Karpas-422 (cell line): ENCODE data around the gene RPS19BP1. TPM values are rescaled to one million over a fixed set of nuclear protein-coding genes. Genes with fewer than 3 reads are reported as not detected.

Experiments used
- DNase-seq: peaks from one replicate; pipeline ENCODE4 v3.0.0-alpha.2; 2015
- H2AFZ ChIP-seq: fragments of 200-600 bp; sonication (generic); 2 replicates; pipeline ENCODE4 v1.6.1; 2014; ENCODE audit warnings: antibody characterized with exemption, low read length, mixed read lengths
- H3K27ac ChIP-seq: fragments of 200-600 bp; sonication (generic); 2 replicates; pipeline ENCODE4 v1.5.1; 2014; ENCODE audit warnings: mild to moderate bottlenecking, low read length, moderate library complexity
- H3K27me3 ChIP-seq: fragments of 200-600 bp; sonication (generic); 2 replicates; pipeline ENCODE4 v1.6.1; 2014; ENCODE audit warnings: low read length, mixed read lengths
- H3K36me3 ChIP-seq: fragments of 200-600 bp; sonication (generic); 2 replicates; pipeline ENCODE4 v1.6.1; 2014; ENCODE audit warnings: low read length, mixed read lengths; ENCODE audit not compliant: insufficient read depth
- H3K4me1 ChIP-seq: fragments of 200-600 bp; sonication (generic); 2 replicates; pipeline ENCODE4 v1.6.1; 2014; ENCODE audit warnings: mild to moderate bottlenecking, low read length, mixed read lengths
- H3K4me2 ChIP-seq: fragments of 200-600 bp; sonication (generic); 2 replicates; pipeline ENCODE4 v1.6.1; 2014; ENCODE audit warnings: low read length, low read depth, mild to moderate bottlenecking; ENCODE audit not compliant: poor library complexity, severe bottlenecking
- H3K4me3 ChIP-seq: fragments of 200-600 bp; sonication (generic); 2 replicates; pipeline ENCODE4 v1.5.1; 2014; ENCODE audit warnings: mild to moderate bottlenecking, antibody characterized with exemption, low read length, mixed read lengths
- H3K79me2 ChIP-seq: fragments of 200-600 bp; sonication (generic); 2 replicates; pipeline ENCODE4 v1.6.1; 2014; ENCODE audit warnings: mild to moderate bottlenecking, low read length, mixed read lengths
- H3K9ac ChIP-seq: fragments of 200-600 bp; sonication (generic); 2 replicates; pipeline ENCODE4 v1.6.0; 2014; ENCODE audit warnings: low read length
- H3K9me2 ChIP-seq: fragments of 200-600 bp; sonication (generic), shearing (Covaris generic); replicated peaks from 2 replicates; pipeline ENCODE4 v1.6.0; 2014; ENCODE audit warnings: mild to moderate bottlenecking, low read length, moderate library complexity; ENCODE audit not compliant: insufficient read depth
- H3K9me3 ChIP-seq: fragments of 300-700, 200-600 bp; sonication (generic); 2 replicates; pipeline ENCODE4 v1.6.1; 2014; ENCODE audit warnings: low read length, mixed read lengths
- H4K20me1 ChIP-seq: fragments of 200-600 bp; sonication (generic); 2 replicates; pipeline ENCODE4 v1.6.1; 2014; ENCODE audit warnings: mild to moderate bottlenecking, antibody characterized with exemption, low read length, low read depth; ENCODE audit not compliant: insufficient read depth
- total RNA-seq: library from RNA; depleted of rRNA; stranded (reverse); fragments of >200 nt; shearing (Covaris generic); gene quantifications from 2 replicates; pipeline ENCODE4 v1.2.3, GENCODE V29; 2014; ENCODE audit warnings: low replicate concordance

RPS19BP1 gene
- total RNA-seq, 1 experiment from 2014 or later = 91.1 TPM

DNA sequence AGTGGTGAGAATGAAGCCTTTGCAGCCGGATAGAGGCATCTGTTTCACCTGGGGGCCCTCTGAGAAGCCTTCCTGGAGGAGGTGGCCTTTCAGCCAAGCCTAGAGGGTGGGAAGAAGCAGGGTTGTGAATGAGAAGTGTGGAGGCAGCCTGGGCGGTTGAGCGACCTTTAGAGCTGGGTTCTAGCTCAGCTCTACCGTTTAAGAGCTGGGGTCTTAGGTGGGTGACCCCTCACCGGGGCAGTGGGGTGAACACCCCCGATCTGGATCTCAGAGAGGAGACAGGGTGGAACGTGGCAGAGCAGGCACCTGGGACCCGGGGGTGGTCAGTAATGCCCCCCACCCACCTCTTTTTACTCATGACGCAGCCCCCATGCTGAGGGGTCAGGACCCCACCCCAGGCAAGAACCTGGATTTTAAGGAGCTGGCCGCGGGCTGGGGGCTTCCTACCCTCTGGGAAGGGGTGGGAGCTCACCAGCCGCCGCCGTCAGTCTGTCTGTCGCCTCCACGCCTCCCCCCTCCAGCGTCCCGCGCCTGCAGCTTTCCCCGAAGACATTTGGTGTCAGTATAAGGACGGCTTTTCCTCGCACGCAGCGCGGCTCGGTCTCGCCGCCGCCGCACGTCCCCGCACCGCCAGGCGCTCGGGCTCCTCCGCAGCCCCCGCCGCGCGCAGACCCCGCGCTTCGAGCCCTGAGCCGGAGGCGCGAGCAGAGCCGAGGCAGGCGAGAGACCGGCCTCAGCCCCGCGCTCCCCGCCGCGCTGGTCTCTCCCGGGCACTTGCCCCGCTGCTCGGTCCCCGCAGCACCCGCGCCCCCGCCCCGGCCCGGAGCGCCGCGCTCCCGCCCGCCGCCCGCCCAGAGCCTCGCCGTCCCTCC, 24.7 kb upstream of the RPS19BP1 start:
- DNase-seq = no peak

DNA sequence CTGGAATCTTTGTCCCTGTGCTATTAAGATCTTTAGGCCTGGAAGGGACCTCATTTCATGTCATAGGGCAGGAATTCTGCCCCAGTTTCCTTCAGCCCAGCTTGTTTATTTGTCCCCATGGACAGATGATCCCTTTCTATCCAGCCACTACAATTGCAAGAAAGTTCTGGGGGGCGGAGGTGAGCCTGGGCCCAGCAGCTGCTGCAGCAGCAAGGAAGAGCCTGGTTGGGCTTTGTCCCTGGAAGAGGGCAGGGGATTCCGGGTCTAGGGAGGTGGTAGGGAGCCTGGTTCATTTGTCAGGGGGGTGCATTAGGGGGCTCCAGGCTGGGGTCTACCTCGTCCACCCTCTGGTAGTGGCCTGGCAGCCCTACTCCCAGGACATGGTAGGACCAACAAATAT, 21.6 kb upstream of the RPS19BP1 start:
- Histone ChIP-seq H3K27ac (no peak overlapping the region), H3K27me3 (no peaks in the 10 kb centered on the region), H3K9ac (no peak overlapping the region), H3K9me2 (no peaks in the 10 kb centered on the region), H3K4me1 (no peaks in the 10 kb centered on the region), H2AFZ (no peak overlapping the region), H3K36me3 (no peaks in the 10 kb centered on the region), H3K79me2 (no peaks in the 10 kb centered on the region), H3K9me3 (no peaks in the 10 kb centered on the region), H3K4me2 (no peak overlapping the region), H4K20me1 (no peaks in the 10 kb centered on the region), H3K4me3 (no peak overlapping the region)
- no peak for DNase-seq

More for the DNA sequence above, 24.7 kb upstream of the RPS19BP1 start:
- no peak overlapping the region for H3K4me2 ChIP-seq
- no peaks in the 10 kb centered on the region for H4K20me1 ChIP-seq
- no peak overlapping the region for H3K9ac ChIP-seq
- no peak overlapping the region for H2AFZ ChIP-seq
- H3K27ac ChIP-seq = no peak overlapping the region
- H3K4me3 ChIP-seq = no peak overlapping the region
- H3K9me2 ChIP-seq = no peaks in the 10 kb centered on the region
- H3K36me3 ChIP-seq = no peaks in the 10 kb centered on the region
- no peaks in the 10 kb centered on the region for H3K4me1 ChIP-seq
- H3K27me3 ChIP-seq = no peaks in the 10 kb centered on the region
- no peaks in the 10 kb centered on the region for H3K79me2 ChIP-seq
- no peaks in the 10 kb centered on the region for H3K9me3 ChIP-seq

DNA sequence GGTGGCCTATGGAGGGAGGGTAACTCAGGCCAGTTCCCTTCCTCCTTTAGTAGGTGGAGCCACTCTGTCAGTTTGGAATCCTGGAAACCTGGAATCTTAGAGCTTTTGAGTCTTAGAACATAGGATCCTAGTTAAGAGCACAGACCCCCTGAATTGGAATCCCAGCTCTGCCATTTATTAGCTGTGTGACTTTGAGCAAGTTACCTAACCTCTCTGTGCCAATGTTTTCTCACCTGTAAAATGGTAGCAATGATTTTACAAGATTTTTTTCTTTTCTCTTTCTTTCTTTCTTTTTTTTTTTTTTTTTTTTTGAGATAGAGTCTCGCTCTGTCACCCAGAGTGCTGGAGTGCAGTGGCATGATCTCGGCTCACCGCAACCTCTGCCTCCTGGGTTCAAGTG, 20.9 kb upstream of the RPS19BP1 start:
- no peak overlapping the region for H3K4me3 ChIP-seq
- no peak overlapping the region for H3K9ac ChIP-seq
- H3K9me2 ChIP-seq = no peaks in the 10 kb centered on the region
- no peaks in the 10 kb centered on the region for H3K36me3 ChIP-seq
- no peaks in the 10 kb centered on the region for H3K9me3 ChIP-seq
- H3K79me2 ChIP-seq = no peaks in the 10 kb centered on the region
- DNase-seq = no peak
- no peaks in the 10 kb centered on the region for H3K27me3 ChIP-seq
- H3K27ac ChIP-seq = no peak overlapping the region
- H4K20me1 ChIP-seq = no peaks in the 10 kb centered on the region
- H2AFZ ChIP-seq = no peak overlapping the region
- H3K4me1 ChIP-seq = no peaks in the 10 kb centered on the region
- no peak overlapping the region for H3K4me2 ChIP-seq

DNA sequence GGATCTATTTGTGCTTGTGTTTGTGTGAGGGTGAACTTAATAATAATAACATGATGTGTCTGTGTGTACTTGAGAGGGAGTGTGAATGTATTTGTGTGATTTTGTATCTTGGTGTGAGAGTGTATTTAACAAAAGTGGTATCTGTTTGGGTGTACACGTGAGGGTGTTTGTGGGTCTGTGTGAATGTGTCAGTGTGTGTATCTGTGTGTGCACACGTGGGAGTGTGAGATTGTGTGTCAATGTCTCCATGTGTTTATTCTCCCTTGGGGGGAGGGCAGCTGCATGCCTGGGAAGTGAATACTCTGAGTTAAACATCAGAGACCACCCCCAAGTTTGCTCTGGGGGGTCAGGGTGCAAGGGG, 15.0 kb upstream of the RPS19BP1 start:
- DNase-seq = no peak
- H3K9ac ChIP-seq = no peak overlapping the region
- no peaks in the 10 kb centered on the region for H4K20me1 ChIP-seq
- H3K4me3 ChIP-seq = no peak overlapping the region
- H3K4me2 ChIP-seq = no peak overlapping the region
- H3K9me3 ChIP-seq = no peaks in the 10 kb centered on the region
- no peaks in the 10 kb centered on the region for H3K36me3 ChIP-seq
- no peaks in the 10 kb centered on the region for H3K9me2 ChIP-seq
- no peaks in the 10 kb centered on the region for H3K4me1 ChIP-seq
- no peak overlapping the region for H3K27ac ChIP-seq
- no peaks in the 10 kb centered on the region for H3K79me2 ChIP-seq
- no peaks in the 10 kb centered on the region for H3K27me3 ChIP-seq
- no peak overlapping the region for H2AFZ ChIP-seq

DNA sequence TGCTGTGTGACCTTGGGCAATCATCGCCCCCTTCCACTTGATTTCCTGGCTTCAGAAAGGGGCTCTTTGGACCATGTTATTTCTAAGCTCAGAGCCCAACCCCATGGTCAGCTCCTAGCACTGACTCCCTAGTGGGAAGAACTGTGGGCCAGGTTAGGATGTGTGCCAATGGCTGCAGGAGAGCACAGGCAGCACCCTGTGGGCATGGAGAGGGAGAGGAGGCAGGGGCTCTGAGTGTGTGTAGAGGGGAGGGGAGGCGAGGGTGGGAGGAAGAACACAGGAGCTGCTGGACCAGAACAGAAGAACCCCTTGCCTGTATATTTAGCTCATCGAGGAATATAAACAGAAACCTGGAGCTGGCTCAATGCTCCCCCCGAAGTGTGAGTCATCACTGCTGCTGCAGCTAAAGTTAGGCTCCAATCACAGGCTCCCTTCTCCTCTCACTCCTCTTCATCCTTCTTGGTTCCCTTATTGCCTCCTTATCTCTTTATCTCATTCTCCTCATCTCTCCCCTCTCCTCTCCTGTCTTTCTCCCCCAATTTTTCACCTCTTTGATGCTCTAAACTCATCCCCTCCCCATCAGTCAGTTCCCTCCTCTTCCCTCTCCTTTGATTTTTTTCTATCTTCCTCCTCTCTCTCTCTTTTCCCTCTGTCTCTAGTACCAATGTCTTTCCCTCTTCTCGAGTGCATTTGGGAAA, 14.5 kb upstream of the RPS19BP1 start:
- Histone ChIP-seq H3K4me1 (no peaks in the 10 kb centered on the region), H3K36me3 (no peaks in the 10 kb centered on the region), H3K9me2 (no peaks in the 10 kb centered on the region), H3K27me3 (no peaks in the 10 kb centered on the region), H3K4me2 (no peak overlapping the region), H3K79me2 (no peaks in the 10 kb centered on the region), H3K27ac (no peak overlapping the region), H4K20me1 (no peaks in the 10 kb centered on the region), H2AFZ (no peak overlapping the region), H3K9ac (no peak overlapping the region), H3K9me3 (no peaks in the 10 kb centered on the region), H3K4me3 (no peak overlapping the region)
- no peak for DNase-seq

DNA sequence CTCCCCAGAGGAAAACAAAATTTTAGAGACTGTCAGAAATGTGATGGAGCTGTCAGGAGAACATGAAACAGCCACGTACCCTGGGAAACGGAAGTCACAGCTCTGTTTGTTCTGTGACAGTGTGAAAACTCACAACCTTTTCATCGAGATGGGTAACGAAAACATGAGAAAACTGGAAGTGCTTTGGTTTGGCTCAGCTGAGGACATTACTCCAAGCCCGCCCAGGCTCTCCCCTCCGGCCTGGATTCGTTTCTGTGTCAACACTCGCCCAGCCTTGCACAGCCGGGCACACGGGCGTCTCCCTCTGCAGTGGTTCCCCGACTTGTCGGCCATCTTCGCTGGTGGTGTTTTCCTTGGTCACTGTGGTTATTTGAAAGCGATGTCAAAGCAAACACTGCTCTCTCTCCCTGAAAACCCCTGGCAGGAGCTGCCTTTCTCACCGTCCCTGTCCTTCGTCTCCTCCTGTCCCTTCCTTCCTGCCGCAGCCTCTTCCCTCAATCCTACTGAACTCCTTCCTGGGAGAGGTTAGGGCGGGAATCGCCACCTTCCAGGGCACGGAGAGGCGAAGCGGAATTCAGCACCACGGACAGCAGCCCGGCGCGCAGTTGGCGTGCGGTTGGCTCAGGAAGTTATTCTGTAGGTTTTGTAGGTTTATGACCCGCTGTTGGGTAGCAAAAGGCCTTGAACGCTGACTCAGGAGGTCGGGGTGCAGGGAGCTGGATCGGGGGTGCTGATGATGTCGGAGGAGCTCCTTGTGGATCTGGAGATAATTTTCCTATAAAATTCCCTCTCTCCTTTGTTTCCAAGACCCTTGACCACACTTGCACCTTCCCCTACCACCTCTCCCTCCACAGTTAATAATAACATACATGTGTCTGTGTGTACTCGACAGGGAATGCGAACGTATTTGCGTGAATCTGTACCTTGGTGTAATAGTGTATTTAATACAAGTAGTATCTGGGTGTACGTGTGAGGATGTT, 13.1 kb upstream of the RPS19BP1 start:
- no peaks in the 10 kb centered on the region for H3K79me2 ChIP-seq
- H3K9me3 ChIP-seq = no peaks in the 10 kb centered on the region
- H2AFZ ChIP-seq = no peak overlapping the region
- H3K9ac ChIP-seq = no peak overlapping the region
- H3K27ac ChIP-seq = no peak overlapping the region
- H3K27me3 ChIP-seq = no peaks in the 10 kb centered on the region
- no peaks in the 10 kb centered on the region for H3K9me2 ChIP-seq
- H3K4me2 ChIP-seq = no peak overlapping the region
- no peaks in the 10 kb centered on the region for H4K20me1 ChIP-seq
- no peaks in the 10 kb centered on the region for H3K4me1 ChIP-seq
- no peaks in the 10 kb centered on the region for H3K36me3 ChIP-seq
- no peak for DNase-seq
- H3K4me3 ChIP-seq = no peak overlapping the region

DNA sequence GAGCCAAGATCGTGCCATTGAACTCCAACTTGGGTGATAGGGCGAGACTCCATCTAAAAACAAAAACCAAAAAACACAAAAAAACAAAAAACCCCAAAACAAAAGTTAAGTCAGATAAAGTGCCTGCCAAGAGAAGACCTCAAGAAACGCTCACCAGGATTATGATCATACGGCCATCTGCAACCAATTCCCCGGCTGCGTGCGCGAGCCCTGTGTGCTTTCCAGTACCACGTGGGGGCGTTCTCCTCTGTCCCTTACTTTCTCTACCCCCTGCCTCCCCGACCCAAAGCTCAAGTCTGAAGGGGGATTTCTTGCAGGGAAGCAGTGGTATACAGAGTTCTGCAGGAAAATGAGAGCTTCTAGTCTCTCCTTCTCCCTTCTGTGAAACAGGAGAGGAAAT, 10.5 kb upstream of the RPS19BP1 start:
- H3K9me2 ChIP-seq = no peaks in the 10 kb centered on the region
- no peak overlapping the region for H3K4me3 ChIP-seq
- peaks cover 1% of the 10 kb centered on the region for H3K4me1 ChIP-seq
- no peak overlapping the region for H3K27ac ChIP-seq
- peak; percentile 82 for DNase-seq
- H3K36me3 ChIP-seq = no peaks in the 10 kb centered on the region
- no peak overlapping the region for H3K4me2 ChIP-seq
- no peaks in the 10 kb centered on the region for H3K79me2 ChIP-seq
- no peaks in the 10 kb centered on the region for H4K20me1 ChIP-seq
- no peak overlapping the region for H3K9ac ChIP-seq
- H3K9me3 ChIP-seq = no peaks in the 10 kb centered on the region
- no peak overlapping the region for H2AFZ ChIP-seq
- no peaks in the 10 kb centered on the region for H3K27me3 ChIP-seq

DNA sequence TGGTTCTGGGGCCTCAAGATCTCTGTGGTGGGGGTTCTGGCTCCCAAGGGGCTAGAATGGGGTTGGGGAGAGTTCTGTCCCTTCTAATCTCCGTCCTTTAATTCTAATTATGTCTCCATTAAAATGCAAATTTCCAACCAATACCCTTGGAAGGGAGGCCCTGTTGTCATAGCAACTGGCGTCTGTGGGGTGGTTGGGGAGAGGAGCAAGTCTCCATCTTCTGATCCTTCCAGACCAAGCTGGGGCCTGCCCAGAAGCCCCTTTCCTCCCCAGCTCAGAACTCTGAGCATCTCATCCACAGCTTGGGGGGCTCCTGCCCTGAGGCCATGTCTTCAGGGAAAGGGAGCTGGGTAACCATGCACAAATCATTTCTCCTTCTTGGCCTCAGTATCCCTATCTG, 5.4 kb upstream of the RPS19BP1 start:
- no peak overlapping the region for H3K9ac ChIP-seq
- DNase-seq = peak; percentile 65
- no peak overlapping the region for H2AFZ ChIP-seq
- H4K20me1 ChIP-seq = no peaks in the 10 kb centered on the region
- H3K36me3 ChIP-seq = no peaks in the 10 kb centered on the region
- no peaks in the 10 kb centered on the region for H3K9me3 ChIP-seq
- no peak overlapping the region for H3K4me3 ChIP-seq
- no peaks in the 10 kb centered on the region for H3K9me2 ChIP-seq
- no peaks in the 10 kb centered on the region for H3K79me2 ChIP-seq
- H3K4me2 ChIP-seq = no peak overlapping the region
- no peak overlapping the region for H3K27ac ChIP-seq
- H3K4me1 ChIP-seq = peaks cover 20% of the 10 kb centered on the region
- no peaks in the 10 kb centered on the region for H3K27me3 ChIP-seq
